ENCODE results near the gene NDUFA13. TPM values are rescaled to one million over a fixed set of nuclear protein-coding genes. Genes with fewer than 3 reads are reported as not detected.
A peak's percentile ranks its signal among the peaks of the same experiment; 100 is the strongest.

The NDUFA13 gene
- polyA plus RNA-seq, 1 donor from 2014 or later: 324 TPM

GRCh38 chr19:19550972-19551852 is 35.2 kb downstream of the NDUFA13 start:
- peaks cover 0 to 3% (median 0%) of the 10 kb centered on the region in 3 donors for H3K9me3 Mint-ChIP-seq
- H3K4me3 Mint-ChIP-seq: no peak overlapping the region
- H3K4me1 Mint-ChIP-seq: peaks cover 0 to 2% (median 0%) of the 10 kb centered on the region in 3 donors
- peaks cover 5% of the 10 kb centered on the region for H3K27me3 Mint-ChIP-seq
- no peak overlapping the region for H3K27ac Mint-ChIP-seq
- no peaks in the 10 kb centered on the region for H3K36me3 Mint-ChIP-seq

- no peak overlapping the region for H3K4me3 Mint-ChIP-seq
- no peak overlapping the region for H3K27ac Mint-ChIP-seq
- no peaks in the 10 kb centered on the region for H3K36me3 Mint-ChIP-seq
- H3K9me3 Mint-ChIP-seq: peaks cover 0 to 3% (median 0%) of the 10 kb centered on the region in 3 donors
- peaks cover 5% of the 10 kb centered on the region for H3K27me3 Mint-ChIP-seq
- peaks cover 0 to 2% (median 0%) of the 10 kb centered on the region in 3 donors for H3K4me1 Mint-ChIP-seq
Measured at GRCh38 chr19:19551853-19552192, 35.8 kb downstream of the NDUFA13 start.

GRCh38 chr19:19552798-19553197 is 36.8 kb downstream of the NDUFA13 start:
- H3K27ac Mint-ChIP-seq: no peak overlapping the region
- peaks cover 0 to 3% (median 0%) of the 10 kb centered on the region in 3 donors for H3K9me3 Mint-ChIP-seq
- H3K36me3 Mint-ChIP-seq: no peaks in the 10 kb centered on the region
- H3K4me1 Mint-ChIP-seq: peaks cover 0 to 2% (median 0%) of the 10 kb centered on the region in 3 donors
- no peak overlapping the region for H3K4me3 Mint-ChIP-seq
- peaks cover 5% of the 10 kb centered on the region for H3K27me3 Mint-ChIP-seq

GRCh38 chr19:19553670-19554069 is 37.6 kb downstream of the NDUFA13 start:
- H3K9me3 Mint-ChIP-seq: peaks cover 0 to 3% (median 0%) of the 10 kb centered on the region in 3 donors
- H3K27ac Mint-ChIP-seq: no peak overlapping the region
- H3K27me3 Mint-ChIP-seq: peaks cover 5% of the 10 kb centered on the region
- no peak overlapping the region for H3K4me3 Mint-ChIP-seq
- H3K4me1 Mint-ChIP-seq: peaks cover 0 to 2% (median 0%) of the 10 kb centered on the region in 3 donors
- no peaks in the 10 kb centered on the region for H3K36me3 Mint-ChIP-seq

- no peaks in the 10 kb centered on the region for H3K36me3 Mint-ChIP-seq
- no peak overlapping the region for H3K27ac Mint-ChIP-seq
- no peak overlapping the region for H3K4me3 Mint-ChIP-seq
- no peaks in the 10 kb centered on the region for H3K27me3 Mint-ChIP-seq
- peaks cover 0 to 2% (median 0%) of the 10 kb centered on the region in 3 donors for H3K4me1 Mint-ChIP-seq
- H3K9me3 Mint-ChIP-seq: peaks cover 0 to 3% (median 0%) of the 10 kb centered on the region in 3 donors
Measured at GRCh38 chr19:19554074-19555023, 38.3 kb downstream of the NDUFA13 start.

GRCh38 chr19:19558055-19558454 is 42.0 kb downstream of the NDUFA13 start:
- no peak overlapping the region for H3K27ac Mint-ChIP-seq
- no peaks in the 10 kb centered on the region for H3K9me3 Mint-ChIP-seq
- H3K4me1 Mint-ChIP-seq: peaks cover 0 to 2% (median 0%) of the 10 kb centered on the region in 3 donors
- H3K4me3 Mint-ChIP-seq: no peak overlapping the region
- H3K27me3 Mint-ChIP-seq: no peaks in the 10 kb centered on the region
- no peaks in the 10 kb centered on the region for H3K36me3 Mint-ChIP-seq

GRCh38 chr19:19558636-19559035 is 42.6 kb downstream of the NDUFA13 start:
- H3K4me3 Mint-ChIP-seq: no peak overlapping the region
- H3K27ac Mint-ChIP-seq: no peak overlapping the region
- no peaks in the 10 kb centered on the region for H3K27me3 Mint-ChIP-seq
- H3K9me3 Mint-ChIP-seq: no peaks in the 10 kb centered on the region
- peaks cover 0 to 2% (median 0%) of the 10 kb centered on the region in 3 donors for H3K4me1 Mint-ChIP-seq
- no peaks in the 10 kb centered on the region for H3K36me3 Mint-ChIP-seq

GRCh38 chr19:19559931-19560330 is 43.9 kb downstream of the NDUFA13 start:
- no peaks in the 10 kb centered on the region for H3K9me3 Mint-ChIP-seq
- H3K4me3 Mint-ChIP-seq: no peak overlapping the region
- no peaks in the 10 kb centered on the region for H3K36me3 Mint-ChIP-seq
- no peaks in the 10 kb centered on the region for H3K27me3 Mint-ChIP-seq
- peak overlapping the region in 2 of 3 donors; percentile 39 to 77 for H3K27ac Mint-ChIP-seq
- H3K4me1 Mint-ChIP-seq: no peaks in the 10 kb centered on the region

GRCh38 chr19:19561946-19562664 is 46.1 kb downstream of the NDUFA13 start:
- H3K36me3 Mint-ChIP-seq: no peaks in the 10 kb centered on the region
- H3K9me3 Mint-ChIP-seq: no peaks in the 10 kb centered on the region
- H3K4me3 Mint-ChIP-seq: peak overlapping the region in 1 of 4 donors; percentile 13
- H3K4me1 Mint-ChIP-seq: no peaks in the 10 kb centered on the region
- no peaks in the 10 kb centered on the region for H3K27me3 Mint-ChIP-seq
- H3K27ac Mint-ChIP-seq: peak overlapping the region in 2 of 3 donors; percentile 54 to 73

GRCh38 chr19:19562665-19563347 is 46.8 kb downstream of the NDUFA13 start:
- H3K27ac Mint-ChIP-seq: no peak overlapping the region
- H3K4me3 Mint-ChIP-seq: no peak overlapping the region
- H3K27me3 Mint-ChIP-seq: no peaks in the 10 kb centered on the region
- H3K36me3 Mint-ChIP-seq: no peaks in the 10 kb centered on the region
- H3K4me1 Mint-ChIP-seq: no peaks in the 10 kb centered on the region
- H3K9me3 Mint-ChIP-seq: peaks cover 0 to 2% (median 0%) of the 10 kb centered on the region in 3 donors

GRCh38 chr19:19563348-19563848 is 47.4 kb downstream of the NDUFA13 start:
- no peak overlapping the region for H3K4me3 Mint-ChIP-seq
- H3K36me3 Mint-ChIP-seq: no peaks in the 10 kb centered on the region
- no peaks in the 10 kb centered on the region for H3K4me1 Mint-ChIP-seq
- no peak overlapping the region for H3K27ac Mint-ChIP-seq
- peaks cover 0 to 2% (median 0%) of the 10 kb centered on the region in 3 donors for H3K9me3 Mint-ChIP-seq
- H3K27me3 Mint-ChIP-seq: no peaks in the 10 kb centered on the region

GRCh38 chr19:19566306-19566705 is 50.3 kb downstream of the NDUFA13 start:
- H3K27ac Mint-ChIP-seq: no peak overlapping the region
- peaks cover 8% of the 10 kb centered on the region for H3K36me3 Mint-ChIP-seq
- H3K27me3 Mint-ChIP-seq: no peaks in the 10 kb centered on the region
- no peak overlapping the region for H3K4me3 Mint-ChIP-seq
- no peaks in the 10 kb centered on the region for H3K4me1 Mint-ChIP-seq
- peaks cover 0 to 2% (median 0%) of the 10 kb centered on the region in 3 donors for H3K9me3 Mint-ChIP-seq

- no peak overlapping the region for H3K4me3 Mint-ChIP-seq
- H3K27ac Mint-ChIP-seq: no peak overlapping the region
- H3K9me3 Mint-ChIP-seq: peaks cover 0 to 2% (median 0%) of the 10 kb centered on the region in 3 donors
- no peaks in the 10 kb centered on the region for H3K27me3 Mint-ChIP-seq
- peaks cover 8% of the 10 kb centered on the region for H3K36me3 Mint-ChIP-seq
- no peaks in the 10 kb centered on the region for H3K4me1 Mint-ChIP-seq
Measured at GRCh38 chr19:19567391-19567790, 51.4 kb downstream of the NDUFA13 start.
